Naive thymus-derived CD8-positive, alpha-beta T cell (primary cell): ENCODE data around the gene PSMD6. TPM values are rescaled to one million over a fixed set of nuclear protein-coding genes. Genes with fewer than 3 reads are reported as not detected.

Source experiments
- ATAC-seq, 2 donors: fragments of 150-1000 bp; cut with Tn5 transposase in 1 of 2; sonication (Bioruptor Pico), chemical (Tn5 transposase) in 1 of 2; 1 replicate in 1 of 2; 2 replicates in 1 of 2; pipeline ENCODE4 v1.10.0; 2021; ENCODE audit warnings: mild to moderate bottlenecking in 2 of 2, moderate library complexity in 2 of 2
- POLR2A ChIA-PET: fragments of 350-600 bp; sonication (Branson Sonifier 250); formaldehyde crosslinking; loops from one replicate; lab custom pipeline; 2021; ENCODE audit warnings: antibody characterized with exemption; lab: Charles Lee
- DNase-seq, 10 donors: peaks; one replicate each; pipeline versions ENCODE4 v3.0.0 to v3.0.0-alpha.2; 2020 to 2022
- H3K27ac Mint-ChIP-seq, 10 donors: one replicate each; pipeline ENCODE4 v1.8.0; 2020 to 2022; ENCODE audit warnings: mild to moderate bottlenecking in 10 of 10, mixed read lengths in 10 of 10, moderate library complexity in 4 of 10, inconsistent platforms in 1 of 10
- H3K27me3 Mint-ChIP-seq, 5 donors: one replicate each; pipeline ENCODE4 v1.8.0; 2021 to 2022; ENCODE audit warnings: mixed read lengths in 5 of 5
- H3K36me3 Mint-ChIP-seq, 3 donors: one replicate each; pipeline ENCODE4 v1.8.0; 2020 to 2022; ENCODE audit warnings: mixed read lengths in 3 of 3, mild to moderate bottlenecking in 2 of 3, inconsistent platforms in 1 of 3
- H3K4me1 Mint-ChIP-seq, 4 donors: one replicate each; pipeline ENCODE4 v1.8.0; 2021 to 2022; ENCODE audit warnings: mixed read lengths in 4 of 4
- H3K4me3 Mint-ChIP-seq, 10 donors: one replicate each; pipeline ENCODE4 v1.8.0; 2020 to 2022; ENCODE audit warnings: mild to moderate bottlenecking in 10 of 10, mixed read lengths in 10 of 10, moderate library complexity in 6 of 10, inconsistent platforms in 1 of 10
- H3K9me3 Mint-ChIP-seq, 9 donors: one replicate each; pipeline ENCODE4 v1.8.0; 2020 to 2022; ENCODE audit warnings: mixed read lengths in 9 of 9, mild to moderate bottlenecking in 3 of 9, inconsistent platforms in 1 of 9, moderate library complexity in 1 of 9
- polyA plus RNA-seq, 3 donors: library from polyadenylated mRNA; unstranded; fragments of 300-500 nt; fragmentation: Illumina TruSeq; gene quantifications; one replicate each; pipeline ENCODE4 v1.2.3, GENCODE V29; 2021
- total RNA-seq, 8 experiments: library from RNA in 2 of 8; stranded (reverse) in 2 of 8; gene quantifications; one replicate each; pipeline ENCODE4 v1.2.3 and lab custom pipeline; 2021 to 2026

The PSMD6 gene
- total and polyA plus RNA-seq, 5 experiments from 2014 or later, result 76.8 to 114 (median 107) TPM

DNA sequence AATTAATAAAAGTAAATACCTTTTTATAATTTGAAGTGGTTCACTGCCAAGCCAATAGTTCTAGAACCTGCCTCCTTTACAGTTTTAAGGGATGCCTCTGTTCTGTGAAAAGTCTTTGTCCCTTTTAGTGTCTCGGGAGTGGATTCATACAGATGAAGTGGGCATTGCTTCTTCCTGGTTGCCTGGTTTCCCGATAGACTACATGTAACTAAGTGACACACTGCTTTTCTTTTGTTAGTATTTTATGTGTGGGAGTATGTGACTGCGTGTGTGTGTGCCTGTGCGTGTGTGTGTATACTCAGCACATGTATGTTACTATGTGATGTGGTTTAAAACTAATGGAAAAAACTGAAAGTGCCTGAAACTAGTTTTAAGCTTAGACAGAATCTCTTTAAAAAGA is 21.1 kb downstream of the PSMD6 start:
- peaks cover 0 to 55% (median 9%) of the 10 kb centered on the region in 3 donors for H3K36me3 Mint-ChIP-seq
- POLR2A ChIA-PET, result no interaction called here
- no peaks in the 10 kb centered on the region for H3K9me3 Mint-ChIP-seq
- H3K27me3 Mint-ChIP-seq, result no peaks in the 10 kb centered on the region
- H3K4me1 Mint-ChIP-seq, result peaks cover 8 to 30% (median 16%) of the 10 kb centered on the region in 4 donors
- peak overlapping the region in 8 of 10 donors; percentile 20 to 83 (median 58) for H3K27ac Mint-ChIP-seq
- no peak overlapping the region for H3K4me3 Mint-ChIP-seq
- DNase-seq, result no peak
- no peak for ATAC-seq

DNA sequence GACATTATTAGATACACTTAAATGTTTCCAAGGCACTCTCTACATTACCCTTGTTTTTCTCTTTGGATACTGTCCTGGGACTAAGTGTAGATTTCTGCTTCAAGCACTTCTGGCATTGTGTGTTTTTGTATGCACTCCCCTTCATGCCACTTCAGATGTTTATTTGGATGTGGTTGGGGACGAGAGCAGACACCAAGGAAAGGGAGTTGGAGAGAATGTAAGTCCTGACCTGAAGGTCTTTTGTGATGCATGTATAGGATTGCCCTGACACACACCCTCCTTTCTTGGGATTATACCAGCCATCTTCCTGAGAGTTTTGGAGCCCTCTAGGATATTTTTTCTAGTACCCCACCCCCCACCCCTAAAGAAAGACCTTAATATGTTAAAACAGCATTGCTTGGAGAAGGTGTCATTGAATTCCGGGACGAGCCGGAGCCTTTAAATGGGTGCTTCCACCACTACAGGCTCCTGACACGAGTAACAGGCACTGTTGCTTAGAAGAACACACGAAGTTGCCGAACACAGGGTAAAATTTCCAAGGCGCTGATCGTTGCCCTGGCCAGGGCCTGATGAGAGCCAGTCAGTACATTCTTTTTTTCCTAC is 22.7 kb downstream of the PSMD6 start:
- H3K27ac Mint-ChIP-seq, result peak overlapping the region; percentile 6 to 93 (median 56)
- POLR2A ChIA-PET, result no interaction called here
- peak overlapping the region in 1 of 10 donors; percentile 36 for H3K4me3 Mint-ChIP-seq
- peaks cover 2 to 72% (median 19%) of the 10 kb centered on the region in 3 donors for H3K36me3 Mint-ChIP-seq
- no peaks in the 10 kb centered on the region for H3K9me3 Mint-ChIP-seq
- no peak for DNase-seq
- ATAC-seq, result no peak
- H3K27me3 Mint-ChIP-seq, result no peaks in the 10 kb centered on the region
- H3K4me1 Mint-ChIP-seq, result peaks cover 11 to 40% (median 24%) of the 10 kb centered on the region in 4 donors

DNA sequence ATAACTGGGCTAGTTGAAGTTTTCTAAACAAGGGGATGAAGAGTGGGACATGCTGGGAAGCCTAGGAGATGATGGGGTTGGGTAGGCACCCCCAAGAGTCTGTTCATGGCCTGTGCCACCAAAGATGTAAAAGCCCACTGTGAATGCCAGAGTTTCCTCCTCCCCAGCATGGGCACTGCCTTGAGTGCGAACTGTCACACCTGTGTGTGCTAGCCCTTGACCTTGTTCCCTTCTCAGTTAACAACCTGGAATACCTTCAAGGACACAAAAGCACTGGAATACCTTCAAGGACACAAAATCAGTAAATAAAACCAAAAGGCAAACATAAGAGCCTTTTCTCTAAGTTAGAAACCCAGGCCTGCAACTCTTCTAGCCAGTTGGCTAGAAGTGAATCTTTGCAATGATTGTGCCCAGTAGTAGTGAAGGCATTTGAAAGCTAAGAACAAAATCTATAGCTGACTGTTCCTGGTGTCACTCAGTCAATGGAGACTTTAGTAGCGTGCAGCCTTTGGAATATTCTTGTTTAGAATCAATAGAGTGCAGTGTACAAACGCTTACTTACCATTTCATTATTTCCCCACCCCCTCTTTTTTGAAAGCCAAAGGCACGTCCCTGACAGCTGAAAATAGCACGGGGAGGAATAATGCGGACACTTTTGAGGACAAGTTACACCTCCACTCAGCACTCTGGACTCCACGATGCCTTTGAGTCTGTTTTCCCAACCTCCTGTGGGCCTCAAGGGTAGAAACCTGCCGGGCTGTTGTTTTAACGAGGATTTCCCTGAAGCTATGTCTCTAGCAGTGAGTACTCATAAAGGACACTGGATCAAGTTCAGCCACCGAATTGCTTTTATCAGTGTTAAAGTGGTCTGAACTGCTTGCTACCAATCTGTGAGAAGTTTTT is 24.2 kb downstream of the PSMD6 start:
- Mint-ChIP-seq H3K4me3 (peak overlapping the region in 1 of 10 donors; percentile 66), H3K27me3 (no peaks in the 10 kb centered on the region), H3K9me3 (no peaks in the 10 kb centered on the region), H3K4me1 (peaks cover 19 to 52% (median 35%) of the 10 kb centered on the region in 4 donors), H3K36me3 (peaks cover 5 to 83% (median 22%) of the 10 kb centered on the region in 3 donors), H3K27ac (peak overlapping the region; percentile 28 to 89 (median 68))
- POLR2A ChIA-PET, result no interaction called here
- DNase-seq, result no peak
- ATAC-seq, result no peak

DNA sequence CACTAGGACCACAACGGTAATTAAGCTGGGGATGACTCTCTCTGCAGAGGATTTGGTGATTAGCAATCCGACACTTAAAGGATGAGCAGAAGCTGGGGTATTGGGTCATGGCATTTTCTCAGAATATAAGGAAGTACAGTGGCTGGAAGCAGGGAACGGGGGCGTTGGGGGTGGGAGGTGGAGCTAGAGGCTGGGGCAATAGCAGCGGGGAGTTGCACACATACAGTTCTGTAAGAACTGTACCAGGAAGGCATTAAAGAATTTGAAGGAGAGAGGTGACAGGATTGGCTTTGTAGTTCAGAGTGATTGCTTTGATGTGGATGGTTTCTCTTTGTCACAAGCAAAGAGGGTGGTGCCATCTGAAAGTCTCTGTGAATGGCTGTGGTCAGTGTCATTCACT is 28.2 kb downstream of the PSMD6 start:
- DNase-seq (peak in 2 of 10 donors; percentile 26 to 29), ATAC-seq (peak; percentile 46 to 74)
- Mint-ChIP-seq H3K27ac (peak overlapping the region; percentile 44 to 95 (median 83)), H3K9me3 (no peaks in the 10 kb centered on the region), H3K4me3 (peak overlapping the region in 2 of 10 donors; percentile 30 to 59), H3K36me3 (peaks cover 5 to 96% (median 31%) of the 10 kb centered on the region in 3 donors), H3K27me3 (no peaks in the 10 kb centered on the region), H3K4me1 (peaks cover 25 to 61% (median 39%) of the 10 kb centered on the region in 4 donors)
- POLR2A ChIA-PET, result interaction anchor here (0.6 to 3.8 kb wide), 4 partner anchors 8 to 32 kb away, joined by 4 to 22 read pairs (median 18); no protein-coding TSS in a partner anchor

DNA sequence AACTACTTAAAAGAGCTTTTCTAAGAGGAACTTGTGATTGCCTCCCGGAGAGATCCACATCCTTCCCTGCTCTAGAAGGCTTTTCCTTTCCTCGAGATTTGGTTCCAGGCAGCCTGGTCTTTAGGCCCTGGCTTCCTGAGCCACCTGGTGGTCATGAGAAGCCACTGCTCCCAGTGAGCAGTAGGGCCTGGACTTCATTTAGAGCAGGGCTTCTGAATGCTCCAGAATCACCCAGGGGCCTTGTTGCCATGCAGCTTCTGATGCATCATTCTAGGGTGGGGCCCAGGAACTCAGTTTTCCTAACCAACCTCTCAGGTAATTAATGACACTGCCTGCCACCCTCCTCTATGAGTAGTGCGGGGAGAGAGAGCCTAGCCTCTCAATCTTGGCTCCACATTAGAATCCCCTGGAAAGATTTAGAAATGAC is 29.6 kb downstream of the PSMD6 start:
- DNase-seq (peak; percentile 33 to 79 (median 57)), ATAC-seq (peak; percentile 86 to 89)
- Mint-ChIP-seq H3K36me3 (peaks cover 5 to 96% (median 28%) of the 10 kb centered on the region in 3 donors), H3K27me3 (no peaks in the 10 kb centered on the region), H3K4me1 (peaks cover 23 to 59% (median 38%) of the 10 kb centered on the region in 4 donors), H3K4me3 (peak overlapping the region in 1 of 10 donors; percentile 28), H3K27ac (peak overlapping the region; percentile 44 to 92 (median 82)), H3K9me3 (no peaks in the 10 kb centered on the region)
- POLR2A ChIA-PET, result interaction anchor here (1.4 to 3.8 kb wide), 4 partner anchors 15 to 33 kb away, joined by 4 to 22 read pairs (median 18); no protein-coding TSS in a partner anchor

DNA sequence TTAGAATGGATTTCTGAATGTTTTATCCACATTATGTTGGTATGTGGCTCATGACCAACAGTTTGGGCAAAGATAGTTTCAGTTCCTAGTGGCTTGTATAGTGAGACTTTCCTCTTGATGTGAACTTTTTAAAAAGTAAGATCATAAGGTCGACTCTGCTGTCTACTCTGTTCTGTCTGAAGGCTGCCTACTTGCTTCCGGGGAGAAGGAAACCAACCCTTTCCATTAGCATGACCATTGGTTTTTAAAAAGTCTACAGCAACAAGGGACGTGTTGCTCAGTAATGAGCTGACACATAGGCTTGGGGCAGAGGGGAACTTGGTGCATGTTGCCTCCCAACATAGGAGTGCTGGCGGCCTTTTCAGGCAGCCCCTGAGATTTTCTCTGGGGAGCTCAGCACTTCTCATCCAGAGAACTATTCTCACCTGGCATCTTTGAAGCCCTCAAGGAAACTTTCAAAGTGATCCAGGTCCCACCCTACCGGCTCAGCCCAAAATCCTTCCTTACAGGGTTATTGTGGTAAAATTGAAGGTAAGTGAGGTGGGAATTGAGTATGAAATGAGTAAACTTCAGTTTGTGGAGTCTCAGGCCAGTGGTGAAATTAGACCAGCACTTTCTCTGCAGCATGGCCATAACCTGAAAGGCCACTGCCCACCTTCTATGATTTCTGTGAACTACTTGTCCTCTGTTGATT is 30.6 kb downstream of the PSMD6 start:
- no peak for ATAC-seq
- H3K9me3 Mint-ChIP-seq, result no peaks in the 10 kb centered on the region
- no peak overlapping the region for H3K4me3 Mint-ChIP-seq
- peaks cover 5 to 96% (median 33%) of the 10 kb centered on the region in 3 donors for H3K36me3 Mint-ChIP-seq
- DNase-seq, result no peak
- peaks cover 23 to 60% (median 39%) of the 10 kb centered on the region in 4 donors for H3K4me1 Mint-ChIP-seq
- POLR2A ChIA-PET, result interaction anchor here (0.5 to 3.8 kb wide), 5 partner anchors 11 to 169 kb away, joined by 3 to 22 read pairs (median 4); no protein-coding TSS in a partner anchor
- H3K27me3 Mint-ChIP-seq, result no peaks in the 10 kb centered on the region
- H3K27ac Mint-ChIP-seq, result peak overlapping the region; percentile 35 to 88 (median 79)

DNA sequence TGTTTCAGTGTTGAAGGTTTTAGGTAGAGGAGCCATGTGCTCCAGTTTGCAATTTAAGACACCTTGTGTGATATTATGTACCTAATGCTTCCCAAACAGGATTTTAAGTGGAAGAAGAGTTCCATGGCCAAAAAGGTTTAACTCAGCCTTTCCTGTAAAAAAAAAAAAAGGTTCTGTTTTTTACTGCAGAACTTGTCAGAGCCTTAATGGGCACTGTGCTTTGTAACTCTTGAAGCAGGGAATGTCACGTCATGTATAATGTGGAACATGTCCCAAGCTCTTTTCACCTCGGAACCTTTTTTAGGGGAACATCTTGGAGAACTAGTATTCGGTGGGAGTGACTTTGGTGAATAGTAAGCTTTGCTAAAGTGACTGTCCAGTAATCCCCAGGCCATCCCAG is 31.6 kb downstream of the PSMD6 start:
- DNase-seq (no peak), ATAC-seq (no peak)
- Mint-ChIP-seq H3K27me3 (no peaks in the 10 kb centered on the region), H3K4me3 (no peak overlapping the region), H3K36me3 (peaks cover 5 to 96% (median 36%) of the 10 kb centered on the region in 3 donors), H3K4me1 (peaks cover 21 to 60% (median 38%) of the 10 kb centered on the region in 4 donors), H3K27ac (peak overlapping the region; percentile 60 to 91 (median 84)), H3K9me3 (no peaks in the 10 kb centered on the region)
- POLR2A ChIA-PET, result interaction anchor here (0.6 to 3.8 kb wide), 4 partner anchors 16 to 30 kb away, joined by 4 to 22 read pairs (median 14); no protein-coding TSS in a partner anchor

DNA sequence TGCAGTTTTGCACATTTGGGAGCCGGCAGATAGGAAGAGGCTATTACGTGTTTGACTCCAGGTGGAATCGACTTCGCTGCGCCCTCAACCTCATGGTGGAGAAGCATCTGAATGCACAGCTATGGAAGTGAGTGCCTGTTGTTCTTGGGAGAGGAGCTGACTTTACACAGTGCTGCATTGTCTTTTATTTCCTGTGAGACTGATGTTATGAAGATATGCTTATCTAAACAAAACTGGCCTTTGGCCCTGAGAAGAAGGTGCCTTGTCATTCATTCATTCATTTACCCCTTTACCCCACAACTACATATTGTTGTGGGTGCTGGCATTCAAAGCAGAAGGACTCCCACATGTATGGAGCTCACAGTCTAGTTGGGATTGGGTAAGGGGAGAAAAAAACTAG is 32.6 kb downstream of the PSMD6 start:
- no peak for DNase-seq
- no peaks in the 10 kb centered on the region for H3K27me3 Mint-ChIP-seq
- peak overlapping the region; percentile 74 to 91 (median 82) for H3K27ac Mint-ChIP-seq
- H3K4me3 Mint-ChIP-seq, result no peak overlapping the region
- H3K9me3 Mint-ChIP-seq, result no peaks in the 10 kb centered on the region
- peaks cover 22 to 59% (median 37%) of the 10 kb centered on the region in 4 donors for H3K4me1 Mint-ChIP-seq
- ATAC-seq, result no peak
- peaks cover 5 to 96% (median 30%) of the 10 kb centered on the region in 3 donors for H3K36me3 Mint-ChIP-seq
- POLR2A ChIA-PET, result interaction anchor here (0.7 to 2.5 kb wide), 2 partner anchors 9 to 22 kb away, joined by 3 to 10 read pairs; no protein-coding TSS in a partner anchor

DNA sequence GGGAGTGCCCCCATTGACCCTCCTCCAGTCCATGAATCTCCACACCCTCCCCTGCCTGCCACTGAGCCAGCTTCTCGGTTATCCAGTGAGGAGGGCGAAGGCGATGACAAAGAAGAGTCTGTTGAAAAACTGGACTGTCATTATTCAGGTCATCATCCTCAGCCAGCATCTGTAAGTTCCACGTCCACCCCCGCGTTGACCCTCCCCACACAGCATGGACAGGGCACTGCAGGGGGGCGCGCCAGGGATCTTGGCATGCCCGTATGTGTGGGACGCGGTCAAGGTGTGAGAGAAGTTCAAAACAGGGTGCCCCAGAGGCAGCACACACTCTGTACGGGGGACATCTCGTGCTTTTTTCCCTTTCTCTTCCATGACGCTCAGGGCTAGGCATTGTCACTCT is 33.1 kb downstream of the PSMD6 start:
- Mint-ChIP-seq H3K4me3 (no peak overlapping the region), H3K4me1 (peaks cover 24 to 59% (median 37%) of the 10 kb centered on the region in 4 donors), H3K9me3 (no peaks in the 10 kb centered on the region), H3K36me3 (peaks cover under 1 to 96% (median 31%) of the 10 kb centered on the region in 3 donors), H3K27ac (peak overlapping the region in 8 of 10 donors; percentile 43 to 91 (median 82)), H3K27me3 (no peaks in the 10 kb centered on the region)
- ATAC-seq (no peak), DNase-seq (no peak)
- POLR2A ChIA-PET, result interaction anchor here (2.5 kb wide), 1 partner anchor 22 kb away, joined by 10 read pairs; no protein-coding TSS in a partner anchor

DNA sequence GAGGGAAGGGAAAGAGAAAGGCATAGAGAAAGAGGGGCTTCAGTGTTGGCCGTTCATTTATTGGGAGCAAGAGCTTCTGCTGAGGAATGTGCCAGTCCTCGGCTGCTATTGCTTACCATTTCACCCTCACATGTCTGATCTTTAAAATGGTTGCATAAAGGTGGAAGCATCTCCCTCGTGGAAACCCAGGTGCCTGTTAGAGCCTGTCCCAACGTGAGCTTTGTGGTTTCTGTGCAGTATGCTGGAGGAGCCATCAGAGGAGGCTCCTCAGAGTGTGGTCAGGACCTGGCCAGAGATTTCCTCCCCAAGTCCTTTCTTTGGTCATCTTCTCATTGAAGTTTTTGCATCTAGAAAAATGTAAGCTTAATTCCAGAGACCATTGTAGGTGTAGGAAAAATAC is 34.4 kb downstream of the PSMD6 start:
- Mint-ChIP-seq H3K36me3 (peaks cover 0 to 99% (median 40%) of the 10 kb centered on the region in 3 donors), H3K9me3 (no peaks in the 10 kb centered on the region), H3K4me1 (peaks cover 25 to 56% (median 39%) of the 10 kb centered on the region in 4 donors), H3K27me3 (no peaks in the 10 kb centered on the region), H3K4me3 (no peak overlapping the region), H3K27ac (peak overlapping the region in 9 of 10 donors; percentile 7 to 88 (median 70))
- DNase-seq, result no peak
- POLR2A ChIA-PET, result interaction anchor here (2.5 kb wide), 1 partner anchor 20 kb away, joined by 10 read pairs; no protein-coding TSS in a partner anchor
- ATAC-seq, result no peak

DNA sequence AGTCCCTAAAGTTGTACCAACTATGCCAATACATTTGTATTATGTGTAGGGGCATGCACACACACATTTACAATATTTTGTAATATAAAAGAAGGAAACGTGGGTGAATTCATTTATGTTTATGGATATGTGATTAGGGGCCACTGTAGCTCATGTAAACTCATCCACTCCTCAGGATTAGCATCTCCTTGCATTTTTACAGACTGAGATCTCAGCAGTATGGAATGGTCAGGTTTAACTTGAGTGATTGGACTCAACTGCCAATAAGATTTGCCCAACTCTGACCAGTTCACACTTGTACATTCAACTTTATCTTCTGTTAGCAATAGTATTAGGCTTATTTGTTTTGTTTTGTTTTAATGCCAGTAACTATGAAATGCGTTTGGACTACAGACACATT is 36.5 kb downstream of the PSMD6 start:
- Mint-ChIP-seq H3K27me3 (no peaks in the 10 kb centered on the region), H3K36me3 (peaks cover 0 to 97% (median 48%) of the 10 kb centered on the region in 3 donors), H3K4me1 (peaks cover 31 to 61% (median 41%) of the 10 kb centered on the region in 4 donors), H3K27ac (peak overlapping the region in 9 of 10 donors; percentile 11 to 84 (median 60)), H3K4me3 (no peak overlapping the region), H3K9me3 (no peaks in the 10 kb centered on the region)
- POLR2A ChIA-PET, result no interaction called here
- ATAC-seq (no peak), DNase-seq (no peak)
